Fibroblast of upper back skin (primary cell): Measurements from ENCODE around the gene CDON.

ENCODE experiments used
- DNase-seq: peaks from one replicate; pipeline ENCODE4 v3.0.0-alpha.2; 2013

CDON gene

DNA sequence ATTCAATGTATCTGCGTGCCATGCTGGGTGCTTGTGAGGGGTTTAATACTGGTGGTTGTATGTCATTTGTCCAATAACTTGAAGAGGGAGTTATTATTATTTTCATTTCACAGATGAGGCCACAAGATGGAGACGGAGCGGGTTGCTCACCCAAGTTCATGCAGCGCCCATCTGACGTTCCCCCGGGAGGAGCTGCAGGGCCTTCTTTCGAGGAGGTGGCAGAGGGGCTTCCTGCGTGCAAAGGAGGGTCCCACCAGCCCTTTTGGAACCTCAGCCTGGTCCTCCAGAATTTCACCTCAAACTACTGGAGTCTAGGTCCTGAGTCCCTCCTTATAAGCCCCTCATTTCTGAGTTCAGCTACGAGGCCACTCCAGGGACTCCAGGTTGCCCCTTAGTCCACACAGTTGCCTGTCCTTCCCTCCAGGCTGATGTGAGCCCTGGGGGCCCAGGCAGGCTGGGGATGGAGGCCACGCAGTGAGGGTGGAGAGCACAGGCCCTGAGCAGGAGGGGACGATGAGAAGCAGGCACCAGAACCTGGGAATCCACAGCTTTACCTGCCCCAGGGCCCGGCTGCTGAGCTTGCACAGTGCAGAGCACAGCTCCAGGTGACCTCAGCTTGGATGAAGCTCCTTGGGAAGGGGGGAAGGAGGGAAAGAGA lies 119.8 kb downstream of the CDON start:
- DNase-seq: no peak

DNA sequence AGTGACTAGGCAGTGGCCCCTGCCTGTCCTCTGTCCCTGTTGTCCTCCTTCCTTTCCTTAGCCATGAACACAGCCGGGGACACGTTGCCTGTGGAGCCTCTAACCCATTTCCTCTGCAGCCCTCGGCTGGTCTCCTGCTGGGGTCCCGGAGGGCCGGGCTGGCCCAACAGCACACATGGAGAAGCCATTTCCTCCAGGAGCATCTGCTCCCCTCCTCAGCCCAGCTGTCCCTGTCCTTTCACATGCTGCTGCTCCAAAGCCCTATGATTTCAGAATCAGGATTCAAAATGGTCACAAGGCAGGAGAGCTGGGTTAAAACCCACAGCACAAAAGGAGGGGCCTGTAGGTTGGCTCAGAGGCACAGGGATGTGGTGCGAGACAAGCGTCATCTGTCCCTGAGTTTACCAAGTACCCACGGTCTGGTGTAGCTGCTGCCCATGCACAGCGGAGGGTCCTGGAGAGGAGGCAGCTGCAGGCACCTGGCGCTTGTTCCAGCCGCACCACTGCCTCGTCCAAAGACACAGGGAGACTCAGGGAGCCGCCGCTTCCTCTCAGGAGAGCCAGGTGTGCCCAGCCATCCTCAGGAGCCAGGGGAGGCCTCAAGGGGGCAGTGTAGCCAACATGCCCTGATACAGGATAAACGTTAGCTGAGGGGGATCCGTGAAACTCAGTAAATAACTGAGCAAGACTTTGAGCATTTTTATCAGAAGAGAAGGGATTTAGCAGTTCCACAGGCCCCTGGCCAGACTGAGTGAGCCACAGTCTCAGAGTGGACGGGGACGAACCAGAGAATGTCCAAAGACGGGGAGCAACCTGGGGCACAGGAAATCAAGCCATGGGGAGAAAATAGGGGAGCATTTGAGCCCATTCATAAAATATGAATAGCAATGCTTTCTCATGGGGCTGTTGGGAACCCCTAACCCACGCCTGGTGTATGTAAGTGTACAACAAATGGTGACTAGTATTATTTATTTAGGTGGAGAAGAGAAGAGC lies 120.8 kb downstream of the CDON start:
- DNase-seq: peak; percentile 16

DNA sequence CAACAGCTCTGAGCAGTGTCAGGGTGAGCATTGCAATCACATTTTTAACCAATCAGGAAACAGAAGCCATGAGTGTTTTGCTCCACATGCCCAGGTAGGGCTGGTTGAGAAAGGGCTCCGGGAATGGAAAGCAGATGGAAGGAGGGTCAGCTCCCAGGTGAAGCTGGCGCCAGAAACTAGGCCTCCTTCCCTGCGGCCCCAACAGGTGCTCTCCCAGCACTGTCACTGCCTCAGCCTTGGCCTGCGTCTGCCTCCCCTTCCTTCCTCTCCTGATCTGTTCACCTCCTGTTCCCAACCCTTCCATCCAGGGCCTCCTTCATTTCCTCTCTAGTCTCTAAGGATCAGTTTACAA lies 121.4 kb downstream of the CDON start:
- no peak for DNase-seq

DNA sequence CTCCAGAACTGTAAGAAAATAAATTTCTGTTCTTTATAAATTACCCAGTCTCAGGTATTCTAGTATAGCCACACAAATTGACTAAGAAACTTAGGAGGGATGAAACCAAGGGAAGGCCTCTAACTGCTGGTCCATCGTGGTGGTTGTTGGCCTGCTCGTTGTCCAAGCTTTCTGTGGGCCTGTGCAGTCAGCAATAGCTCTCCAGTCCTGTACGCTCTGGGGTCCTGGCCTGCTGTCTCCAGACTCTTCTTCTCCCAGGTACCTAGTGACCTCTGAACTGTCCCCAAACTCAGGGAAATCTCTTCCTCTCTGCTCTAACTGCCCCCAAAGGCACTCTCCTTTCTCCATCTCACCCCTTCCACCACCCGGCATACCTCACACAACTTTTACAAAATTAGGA lies 122.5 kb downstream of the CDON start:
- DNase-seq: no peak

DNA sequence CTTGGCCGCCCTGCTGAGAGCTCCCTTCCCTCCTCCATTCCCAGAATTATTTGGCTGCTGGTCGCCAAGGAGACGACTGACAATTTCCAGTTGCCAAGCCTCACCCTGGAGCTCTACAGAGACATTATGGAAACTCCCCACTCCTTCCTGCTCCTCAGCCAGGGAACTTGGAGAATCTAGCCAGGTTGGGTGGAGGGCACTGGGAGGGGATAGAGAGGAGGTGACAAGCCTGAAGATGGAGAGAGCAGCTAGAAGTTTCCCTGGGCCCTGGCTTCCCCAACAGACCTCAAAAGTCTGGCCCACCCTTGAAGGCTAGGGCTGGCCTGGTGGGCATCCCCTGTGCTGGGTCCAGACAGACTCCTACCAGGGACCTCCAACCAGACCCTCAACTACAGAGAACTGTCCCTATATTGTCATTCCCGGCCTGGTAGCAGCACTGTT lies 123.6 kb downstream of the CDON start:
- no peak for DNase-seq

DNA sequence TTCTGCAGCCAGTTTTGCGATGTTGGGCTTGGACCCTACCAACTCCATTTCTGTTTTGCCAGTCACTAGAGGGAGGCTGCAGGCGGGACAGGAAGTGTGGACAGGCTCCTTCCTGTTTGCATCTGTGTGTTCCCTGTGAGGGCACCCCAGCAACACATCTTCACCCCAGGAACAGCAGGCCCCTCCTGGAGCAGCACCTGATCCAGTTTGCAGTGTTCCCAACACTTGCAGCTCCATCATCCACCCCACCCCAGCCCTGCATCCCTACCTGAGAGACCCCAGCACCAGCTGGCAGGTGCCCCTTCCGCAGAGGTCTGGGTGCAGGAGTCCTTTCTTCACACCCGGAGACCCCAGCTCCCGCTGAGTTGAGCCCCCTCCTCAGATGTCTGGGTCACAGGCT lies 124.2 kb downstream of the CDON start:
- DNase-seq: no peak

DNA sequence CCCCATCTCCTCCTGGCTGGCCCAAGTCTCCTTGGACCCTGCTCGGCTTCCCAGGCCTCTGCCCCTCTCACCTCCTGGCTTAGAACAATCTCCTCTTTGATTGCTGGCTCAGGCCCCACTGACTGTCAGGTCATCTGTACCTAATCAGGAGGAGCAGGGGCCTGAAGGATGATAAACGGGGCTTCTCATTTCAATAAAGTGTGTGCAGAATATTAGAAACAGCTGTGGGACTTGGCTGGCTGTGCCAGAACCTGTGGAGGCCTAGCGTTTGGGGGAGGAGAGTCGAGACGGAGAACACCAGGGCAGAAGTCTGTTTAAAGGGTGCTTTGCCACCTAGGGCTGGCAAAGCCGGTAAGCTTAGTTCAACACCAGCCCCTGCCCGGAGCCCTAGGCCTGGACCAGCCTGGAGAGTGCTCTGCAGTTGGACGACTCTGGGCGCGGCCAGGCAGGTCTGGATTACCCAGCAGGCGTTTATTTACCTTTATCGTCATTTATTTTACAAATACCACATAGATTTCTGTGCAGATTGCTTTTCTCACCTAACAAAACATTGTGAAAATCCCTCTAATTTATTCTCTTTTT lies 127.0 kb downstream of the CDON start:
- DNase-seq: peak; percentile 75

DNA sequence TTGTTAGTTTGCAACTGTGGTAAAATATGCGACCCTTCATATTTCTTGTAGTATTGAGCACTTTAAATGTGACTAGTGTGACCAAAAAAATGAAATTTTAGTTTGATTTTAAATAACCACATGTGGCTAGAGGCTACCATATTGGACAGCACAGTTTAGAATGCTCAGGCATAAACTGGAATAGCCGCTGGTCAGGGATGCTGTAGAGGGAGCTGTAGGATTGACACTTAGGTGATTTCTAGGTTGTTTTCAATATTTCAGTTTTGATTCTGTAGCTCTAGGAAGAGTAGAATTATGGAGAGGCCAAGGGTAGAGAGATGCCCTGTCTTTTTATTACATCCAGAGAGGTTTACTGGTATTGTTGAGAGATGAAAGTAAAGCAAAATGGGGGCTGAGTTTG lies 127.6 kb downstream of the CDON start:
- no peak for DNase-seq

DNA sequence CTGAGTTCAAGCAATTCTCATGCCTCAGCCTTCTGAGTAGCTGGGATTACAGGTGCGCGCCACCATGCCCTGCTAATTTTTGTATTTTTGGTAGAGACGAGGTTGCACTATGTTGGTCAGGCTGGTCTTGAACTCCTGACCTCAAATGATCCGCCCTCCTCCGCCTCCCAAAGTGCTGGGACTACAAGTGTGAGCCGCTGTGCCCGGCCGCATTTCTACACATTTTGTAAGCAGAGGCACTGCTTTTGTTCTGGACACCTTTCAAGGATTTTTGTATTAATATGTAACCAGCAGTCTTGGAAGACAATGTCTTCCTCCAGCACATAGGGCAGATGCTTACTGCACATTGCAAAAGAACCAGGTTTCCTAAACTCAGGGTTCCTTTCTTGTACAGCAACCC lies 128.2 kb downstream of the CDON start:
- no peak for DNase-seq

DNA sequence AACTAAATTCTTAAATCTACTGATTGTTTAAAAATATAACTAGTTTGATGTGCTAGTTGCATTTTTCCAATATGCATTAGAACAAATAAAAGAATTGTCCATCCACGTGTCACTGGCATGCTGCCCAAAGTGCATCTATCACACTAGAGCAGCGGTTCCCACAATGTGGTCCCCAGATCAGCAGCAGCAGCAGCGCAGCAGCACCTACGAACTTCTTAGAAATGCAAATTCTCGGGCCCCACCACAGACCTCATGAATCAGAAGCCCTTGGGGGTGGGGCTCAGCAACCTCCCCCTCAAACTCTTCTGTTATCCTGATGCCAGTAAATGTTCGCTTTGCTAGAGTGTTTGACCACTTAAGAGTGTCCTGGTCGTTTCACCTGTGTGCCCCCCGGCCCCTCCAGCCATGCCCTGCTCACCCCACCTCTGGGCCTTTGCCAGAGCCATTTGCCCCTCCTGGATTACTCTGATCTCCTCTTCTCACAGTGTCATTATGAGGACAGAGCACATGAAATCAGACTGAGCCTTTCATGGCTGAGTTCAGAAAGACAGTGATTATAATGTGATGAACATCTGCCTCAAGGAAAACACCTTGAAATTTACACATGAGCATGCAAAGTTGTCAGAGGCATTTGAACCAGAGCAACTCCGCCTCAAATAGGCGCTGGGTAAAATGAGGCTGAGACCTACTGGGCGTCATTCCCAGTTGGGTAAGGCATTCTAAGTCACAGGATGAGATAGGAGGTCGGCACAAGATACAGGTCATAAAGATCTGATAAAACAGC lies 129.4 kb downstream of the CDON start:
- DNase-seq: no peak

DNA sequence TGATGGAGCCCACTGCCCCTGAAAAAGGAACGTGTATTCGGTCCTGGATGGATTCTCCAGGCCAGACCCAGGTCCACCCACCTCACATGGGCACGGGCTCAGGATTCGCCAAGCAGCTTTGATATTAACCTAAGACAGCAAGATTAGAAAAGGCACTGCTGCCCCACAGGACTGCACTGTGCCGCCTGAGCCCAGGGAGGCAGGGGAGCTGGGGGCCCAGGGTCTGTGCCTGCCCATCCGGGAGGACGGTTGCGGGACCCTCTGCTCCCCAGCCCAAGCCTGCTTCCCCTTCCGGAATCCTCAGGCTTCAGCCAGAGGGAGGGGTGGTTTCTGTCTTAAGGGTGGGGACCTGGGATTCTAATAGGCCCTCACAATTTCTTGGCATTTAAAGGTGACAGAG lies 130.4 kb downstream of the CDON start:
- no peak for DNase-seq

DNA sequence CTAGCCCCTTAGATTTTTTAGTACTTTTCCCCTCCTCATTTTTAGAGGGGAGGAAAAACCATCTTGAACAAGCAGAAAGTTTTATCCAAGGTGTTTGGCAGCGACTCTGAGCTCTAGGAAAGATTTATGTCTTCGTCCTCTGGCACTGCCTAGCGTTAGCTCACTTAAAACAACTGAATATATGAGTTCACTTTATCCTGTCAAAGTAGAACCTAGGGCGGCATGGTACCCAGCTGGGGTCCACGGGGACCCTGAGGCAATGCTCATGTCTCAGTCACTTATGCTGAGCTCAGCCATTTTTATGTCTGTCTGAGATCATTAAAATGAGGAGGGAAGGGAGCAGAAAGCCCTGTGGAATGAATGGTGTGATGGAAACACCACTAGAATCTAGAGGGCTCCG lies 131.0 kb downstream of the CDON start:
- no peak for DNase-seq

DNA sequence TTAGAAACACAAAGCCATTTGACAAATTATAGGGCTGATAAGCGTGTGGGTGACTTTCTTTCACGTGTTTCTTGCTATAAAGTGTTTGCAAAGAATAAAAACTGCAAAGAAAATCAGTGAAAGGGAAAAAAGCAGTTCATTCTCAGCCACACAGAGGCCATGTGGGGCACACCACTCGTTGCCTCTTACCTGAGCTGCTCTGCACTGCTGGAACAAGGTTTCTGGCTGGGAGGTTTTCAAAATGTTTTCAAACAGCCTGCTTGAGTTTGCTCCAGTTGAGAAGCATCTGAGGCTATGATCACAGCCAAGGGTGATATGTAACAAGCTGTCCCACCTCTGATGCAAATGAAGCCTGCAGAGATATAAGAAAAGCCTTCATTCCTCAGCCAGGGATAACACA lies 131.6 kb downstream of the CDON start:
- DNase-seq: no peak

DNA sequence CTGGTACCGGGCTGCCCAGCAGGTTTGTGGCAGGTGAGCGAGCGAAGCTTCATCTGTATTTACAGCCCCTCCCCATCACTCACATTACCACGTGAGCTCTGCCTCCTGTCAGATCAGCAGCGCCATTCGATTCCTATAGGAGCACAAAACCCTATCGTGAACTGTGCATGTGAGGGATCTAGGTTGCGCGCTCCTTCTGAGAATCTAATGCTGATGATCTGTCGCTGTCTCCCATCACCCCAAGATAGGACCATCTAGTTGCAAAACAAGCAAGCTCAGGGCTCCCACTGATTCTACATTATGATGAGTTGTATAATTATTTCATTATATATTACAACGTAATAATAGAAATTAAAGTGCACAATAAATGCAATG lies 132.6 kb downstream of the CDON start:
- DNase-seq: no peak

DNA sequence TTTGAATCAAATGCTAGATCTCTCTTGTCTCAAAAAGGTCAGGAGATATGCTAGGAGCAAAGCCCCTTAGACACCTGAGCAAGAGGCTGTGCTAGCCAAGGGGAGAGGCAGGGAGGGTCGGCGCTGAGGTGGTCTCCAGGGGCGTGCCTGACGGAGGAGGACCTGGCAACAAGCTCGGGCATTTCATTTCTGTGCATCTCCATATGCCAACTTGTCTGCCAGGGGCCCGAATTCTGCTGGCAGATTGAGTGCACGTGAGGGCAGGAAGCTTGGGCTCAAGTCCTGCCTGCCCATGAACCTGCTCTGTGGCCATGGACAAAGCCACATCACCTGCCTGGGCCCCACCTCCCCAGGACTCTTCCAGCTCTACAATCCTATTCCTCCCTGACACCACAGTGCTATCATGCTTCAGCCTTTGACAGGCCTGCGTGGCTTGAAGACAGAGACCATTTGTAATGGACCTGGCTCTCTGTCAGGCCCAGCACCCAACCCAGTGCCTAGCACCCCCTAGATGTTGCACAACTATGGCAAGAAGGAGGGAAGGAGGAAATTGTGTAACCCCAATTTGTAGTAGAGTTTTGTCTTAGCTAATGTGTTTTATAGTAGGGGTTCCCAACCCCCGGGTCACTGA lies 133.1 kb downstream of the CDON start:
- DNase-seq: no peak

DNA sequence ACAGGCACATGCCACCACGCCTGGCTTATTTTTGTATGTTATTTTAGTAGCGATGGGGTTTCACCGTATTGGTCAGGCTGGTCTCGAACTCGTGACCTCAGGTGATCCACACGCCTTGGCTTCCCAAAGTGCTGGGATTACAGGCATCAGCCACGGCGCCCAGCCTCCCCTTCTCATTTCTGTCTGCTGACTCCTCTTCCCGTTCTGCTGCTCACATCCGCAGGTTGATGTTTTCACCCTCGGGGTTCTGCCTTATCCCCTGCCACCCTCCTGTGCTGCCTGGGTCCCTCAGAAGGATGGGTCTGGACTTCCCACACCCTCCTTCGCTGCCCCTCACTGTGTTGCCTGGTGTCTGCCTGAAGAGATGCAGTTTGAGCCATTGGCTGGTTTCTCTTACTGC lies 136.0 kb downstream of the CDON start:
- no peak for DNase-seq

DNA sequence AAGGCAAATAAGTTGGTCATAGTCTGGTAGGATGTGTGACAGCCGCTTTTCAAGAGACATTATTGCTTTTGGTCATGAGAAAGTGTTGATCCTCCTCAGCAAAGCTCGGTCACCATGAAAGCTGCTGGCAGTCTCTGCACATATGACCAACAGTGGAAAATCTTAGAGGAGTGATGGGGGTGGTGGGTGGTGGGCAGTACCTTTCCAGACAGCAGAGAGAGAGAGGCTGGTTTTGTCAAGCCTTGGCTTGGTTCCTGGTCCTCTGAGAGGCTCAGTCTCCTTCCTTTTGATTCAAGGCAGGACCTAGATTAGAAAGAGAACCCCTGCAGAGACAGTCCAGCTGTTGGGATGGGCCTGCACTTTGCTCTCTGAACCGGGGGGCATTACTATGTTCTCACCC lies 136.9 kb downstream of the CDON start:
- no peak for DNase-seq

DNA sequence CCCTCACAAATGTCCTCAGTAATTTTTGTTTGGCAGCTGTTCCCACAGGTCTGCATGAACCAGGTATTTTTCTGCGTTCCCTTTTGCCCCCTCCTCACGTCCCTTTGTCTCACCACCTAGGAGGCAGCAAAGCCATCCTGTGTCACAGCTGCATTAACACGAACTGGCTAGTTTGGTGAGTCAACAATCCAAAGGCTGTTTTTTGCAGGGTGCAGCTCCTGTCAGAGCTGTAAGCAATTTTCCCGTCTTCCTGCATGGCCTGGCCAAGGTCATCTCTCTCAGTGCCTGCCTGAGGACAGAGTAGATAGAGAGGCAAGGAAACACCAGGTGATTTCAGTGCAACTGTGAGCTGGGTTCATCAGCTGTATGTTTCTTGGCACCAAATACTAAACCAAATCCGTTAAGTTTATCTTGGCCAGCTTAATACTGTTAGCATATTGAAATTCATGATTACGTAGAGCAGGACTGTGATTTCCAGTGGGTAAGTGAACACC lies 137.4 kb downstream of the CDON start:
- no peak for DNase-seq

DNA sequence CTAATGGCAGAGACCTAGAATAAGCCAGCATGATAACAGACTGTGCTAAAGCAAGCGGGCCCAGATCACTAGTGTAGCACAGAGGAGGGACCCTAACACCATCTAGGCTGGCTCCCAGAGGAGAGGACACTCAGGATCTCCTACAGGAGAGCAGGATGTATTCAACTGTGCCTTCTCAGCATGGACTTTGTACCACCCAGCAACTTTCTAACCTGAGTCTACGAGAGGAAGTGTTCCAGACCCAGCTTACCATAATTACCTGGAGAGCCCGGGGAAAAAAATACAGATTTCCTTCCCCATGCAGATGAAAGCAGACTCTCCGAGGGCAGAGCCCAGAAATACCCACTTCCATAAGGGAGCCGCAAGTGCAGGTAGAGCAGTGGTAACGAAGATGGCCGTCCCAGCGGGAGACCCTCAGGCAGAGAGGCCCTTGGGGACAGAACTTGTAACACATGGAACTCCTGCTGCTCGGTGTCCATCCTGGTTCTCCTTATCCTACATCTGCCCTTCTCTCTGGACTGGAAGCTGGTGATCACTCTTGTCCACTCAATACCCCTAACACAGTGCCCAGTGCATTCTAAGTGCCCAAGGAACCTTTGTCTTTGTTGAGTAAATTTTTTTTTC lies 138.2 kb downstream of the CDON start:
- no peak for DNase-seq

DNA sequence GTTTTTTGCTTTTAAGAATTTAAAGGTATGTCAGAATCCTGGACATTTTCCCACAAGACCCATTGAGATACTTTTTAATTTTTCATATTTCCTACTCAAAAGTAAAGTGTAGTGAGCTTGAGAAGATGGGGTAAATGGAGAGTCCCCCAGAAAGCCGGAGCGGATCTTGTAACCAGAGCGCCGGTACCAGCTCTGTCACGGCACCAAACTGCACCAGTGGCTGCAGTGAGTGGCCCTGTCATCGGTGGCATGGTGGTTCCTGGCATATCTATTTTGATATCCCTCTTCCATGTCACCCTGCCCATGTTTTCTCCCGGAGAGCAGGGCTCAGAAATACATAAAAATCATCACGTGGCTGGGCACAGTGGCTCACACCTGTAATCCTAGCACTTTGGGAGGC lies 139.0 kb downstream of the CDON start:
- no peak for DNase-seq

DNA sequence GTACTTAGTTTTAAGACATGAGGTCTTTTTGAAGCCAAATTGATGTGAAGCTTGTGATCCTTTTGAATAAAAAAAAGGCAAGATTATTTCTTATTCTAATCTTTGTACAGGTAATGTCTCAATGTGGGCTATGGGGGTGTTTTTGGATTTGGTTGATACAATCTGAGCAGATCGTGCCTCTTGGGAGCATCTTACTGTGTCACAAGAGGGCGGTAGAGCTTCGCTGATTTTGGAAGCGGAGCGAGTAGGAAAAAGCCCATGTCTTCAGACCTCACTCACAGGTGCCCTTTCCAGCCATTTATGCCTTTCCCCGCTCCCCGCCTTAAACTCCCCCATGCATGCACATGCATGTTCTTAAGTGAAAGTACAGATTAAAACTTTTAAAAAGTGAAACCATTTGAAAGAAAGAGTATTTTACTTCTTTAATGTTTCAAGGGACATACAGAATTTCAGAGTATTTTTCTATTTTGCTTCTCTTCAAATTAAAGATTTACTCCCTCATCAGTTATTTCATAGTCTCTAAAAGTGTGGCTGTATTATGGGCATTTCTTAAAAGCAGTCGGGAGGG lies 139.6 kb downstream of the CDON start:
- DNase-seq: peak; percentile 66

DNA sequence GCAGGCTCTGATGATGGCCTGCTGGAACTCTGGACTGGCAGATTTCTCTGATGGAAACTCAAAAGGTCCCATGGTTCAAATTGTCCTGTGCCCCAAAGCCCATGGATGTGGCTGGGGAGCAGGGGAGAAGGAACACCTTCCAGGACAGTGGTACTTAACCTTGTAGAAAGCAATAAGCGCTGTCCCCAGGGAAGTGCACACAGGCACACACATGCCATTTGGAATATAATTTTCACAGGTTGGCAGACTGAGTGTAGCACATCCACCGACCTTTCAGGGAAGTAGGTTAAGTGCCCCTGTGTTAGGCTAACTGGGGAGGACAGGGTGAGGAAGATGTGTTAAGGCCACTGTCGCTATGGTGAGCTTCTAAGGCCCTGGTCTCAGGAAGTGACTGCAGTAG lies 140.5 kb downstream of the CDON start:
- DNase-seq: no peak
